IMR-90 (cell line): Measurements from ENCODE around the gene WAC. TPM values are rescaled to one million over a fixed set of nuclear protein-coding genes. Genes with fewer than 3 reads are reported as not detected.

Experiments used
- ATAC-seq: fragments of 200-7000 bp; cut with Tn5 transposase; 2 replicates; pipeline ENCODE4 v1.9.1; 2020; ENCODE audit warnings: low read depth, mild to moderate bottlenecking, moderate library complexity
- BruUV-seq: library from RNA; stranded (reverse); fragments of 400-500 nt; replicated peaks from 2 replicates; lab custom pipeline; 2021; lab: Mats Ljungman, UMichigan
- CTCF ChIA-PET: fragments of 300-600 bp; formaldehyde crosslinking; extraction: SDS; loops from one replicate; lab custom pipeline; 2021; ENCODE audit warnings: antibody characterized with exemption; lab: Yijun Ruan, JAX
- POLR2A ChIA-PET: fragments of 300-600 bp; sonication (Branson Sonifier 250); formaldehyde crosslinking; loops from one replicate; lab custom pipeline; 2022; ENCODE audit warnings: antibody characterized with exemption; ENCODE audit not compliant: unreplicated experiment; lab: Charles Lee
- DNase-seq: peaks from one replicate; pipeline ENCODE4 v3.0.0; 2013
- H2AFZ ChIP-seq: replicated peaks from 2 replicates; pipeline ENCODE3; 2013; ENCODE audit warnings: low read length, mild to moderate bottlenecking; ENCODE audit not compliant: poor library complexity
- H2AK5ac ChIP-seq: 2 replicates; pipeline ENCODE4 v1.6.1; 2013; ENCODE audit warnings: low read depth, low read length, inconsistent platforms
- H2AK9ac ChIP-seq: replicated peaks from 2 replicates; pipeline ENCODE3; 2013; ENCODE audit warnings: mild to moderate bottlenecking, low read depth, low read length, moderate library complexity; ENCODE audit not compliant: poor library complexity
- H2BK120ac ChIP-seq: 2 replicates; pipeline ENCODE4 v1.6.1; 2013; ENCODE audit warnings: low read depth, low read length, inconsistent platforms
- H2BK15ac ChIP-seq: 3 replicates; pipeline ENCODE4 v1.6.1; 2013; ENCODE audit warnings: low read depth, low read length, inconsistent platforms
- H2BK20ac ChIP-seq: 2 replicates; pipeline ENCODE4 v1.6.1; 2013; ENCODE audit warnings: low read depth, mild to moderate bottlenecking, inconsistent platforms, low read length, moderate library complexity
- H2BK5ac ChIP-seq: 2 replicates; pipeline ENCODE4 v1.6.1; 2013; ENCODE audit warnings: mild to moderate bottlenecking, low read depth, low read length, inconsistent platforms; ENCODE audit not compliant: poor library complexity, severe bottlenecking
- H3K14ac ChIP-seq: replicated peaks from 2 replicates; pipeline ENCODE4 v1.6.1; 2013; ENCODE audit warnings: low read depth, low read length, inconsistent platforms
- H3K18ac ChIP-seq: 2 replicates; pipeline ENCODE4 v1.6.1; 2013; ENCODE audit warnings: low read depth, low read length, control low read depth
- H3K23ac ChIP-seq: 2 replicates; pipeline ENCODE4 v1.6.1; 2013; ENCODE audit warnings: low read depth, low read length, inconsistent platforms
- H3K27ac ChIP-seq: 2 replicates; pipeline ENCODE4 v1.5.1; 2013; ENCODE audit warnings: mild to moderate bottlenecking, control low read depth, low read length; ENCODE audit not compliant: insufficient read depth
- H3K27me3 ChIP-seq: 2 replicates; pipeline ENCODE4 v1.6.1; 2013; ENCODE audit warnings: low read length; ENCODE audit not compliant: control insufficient read depth, insufficient read depth
- H3K36me3 ChIP-seq: 2 replicates; pipeline ENCODE4 v1.6.1; 2013; ENCODE audit warnings: low read length, mixed read lengths; ENCODE audit not compliant: control insufficient read depth, insufficient read depth
- H3K4ac ChIP-seq: 2 replicates; pipeline ENCODE4 v1.6.1; 2013; ENCODE audit warnings: low read depth, low read length, inconsistent platforms
- H3K4me1 ChIP-seq: 2 replicates; pipeline ENCODE4 v1.6.1; 2013; ENCODE audit warnings: low read length, mixed read lengths; ENCODE audit not compliant: control insufficient read depth, insufficient read depth
- H3K4me2 ChIP-seq: 2 replicates; pipeline ENCODE4 v1.6.1; 2013; ENCODE audit warnings: low read depth, mild to moderate bottlenecking, control low read depth, low read length, moderate library complexity
- H3K4me3 ChIP-seq: 2 replicates; pipeline ENCODE4 v1.5.1; 2013; ENCODE audit warnings: low read depth, mild to moderate bottlenecking, control low read depth, low read length, moderate library complexity; ENCODE audit not compliant: insufficient read depth
- H3K56ac ChIP-seq: 2 replicates; pipeline ENCODE4 v1.6.1; 2013; ENCODE audit warnings: low read length, inconsistent platforms; ENCODE audit not compliant: insufficient read depth; ENCODE audit errors: extremely low read depth
- H3K79me1 ChIP-seq, 2 experiments: 2 replicates each; pipeline ENCODE4 v1.6.1; 2013; ENCODE audit warnings: low read length in 2 of 2, inconsistent platforms in 1 of 2, low read depth in 1 of 2
- H3K9ac ChIP-seq: 2 replicates; pipeline ENCODE4 v1.6.1; 2013; ENCODE audit warnings: low read depth, low read length, control low read depth
- H3K9me1 ChIP-seq: 2 replicates; pipeline ENCODE4 v1.6.1; 2013; ENCODE audit warnings: low read length, inconsistent platforms; ENCODE audit not compliant: insufficient read depth
- H3K9me3 ChIP-seq: 2 replicates; pipeline ENCODE4 v1.6.1; 2013; ENCODE audit warnings: low read length; ENCODE audit not compliant: control insufficient read depth, insufficient read depth
- H4K20me1 ChIP-seq: 2 replicates; pipeline ENCODE4 v1.6.1; 2013; ENCODE audit warnings: low read length, inconsistent platforms; ENCODE audit not compliant: insufficient read depth
- H4K5ac ChIP-seq: 2 replicates; pipeline ENCODE4 v1.6.1; 2013; ENCODE audit warnings: mild to moderate bottlenecking, low read depth, low read length, control low read depth
- H4K8ac ChIP-seq, 2 experiments: 2 replicates each; pipeline ENCODE4 v1.6.1; 2013; ENCODE audit warnings: low read depth in 2 of 2, low read length in 2 of 2, control low read depth in 1 of 2, inconsistent platforms in 1 of 2
- H4K91ac ChIP-seq: 2 replicates; pipeline ENCODE4 v1.6.1; 2013; ENCODE audit warnings: low read depth, low read length, inconsistent platforms; ENCODE audit not compliant: insufficient read depth
- CEBPB ChIP-seq: IDR thresholded peaks from 2 replicates; pipeline ENCODE4 v1.6.1; 2012; ENCODE audit warnings: low read depth, low read length, improper control_type of control experiment
- CHD1 ChIP-seq: IDR thresholded peaks from 2 replicates; pipeline ENCODE4 v1.6.1; 2012; ENCODE audit warnings: low read depth, low read length, improper control_type of control experiment
- FOS ChIP-seq: fragments of 150-350 bp; IDR thresholded peaks from 2 replicates; pipeline ENCODE4 v1.6.1; 2016; ENCODE audit warnings: low read depth, low read length
- MAFK ChIP-seq: IDR thresholded peaks from 2 replicates; pipeline ENCODE4 v1.6.1; 2012; ENCODE audit warnings: low read depth, low read length, improper control_type of control experiment
- MAZ ChIP-seq: IDR thresholded peaks from 2 replicates; pipeline ENCODE4 v1.6.1; 2012; ENCODE audit warnings: low read depth, mild to moderate bottlenecking, low read length, improper control_type of control experiment, moderate library complexity, borderline replicate concordance
- NFE2L2 ChIP-seq: fragments of 150-350 bp; IDR thresholded peaks from 2 replicates; pipeline ENCODE4 v1.6.1; 2016; ENCODE audit warnings: low read depth, mild to moderate bottlenecking, low read length
- RCOR1 ChIP-seq: IDR thresholded peaks from 2 replicates; pipeline ENCODE4 v1.6.1; 2012; ENCODE audit warnings: mild to moderate bottlenecking, low read length, improper control_type of control experiment; ENCODE audit not compliant: insufficient replicate concordance
- WGBS, 2 experiments: methylation state at CpG; one replicate each; pipeline versions ENCODE4 v1.1.5 to v1.1.7; 2013; ENCODE audit warnings: missing lambda C conversion rate in 2 of 2; ENCODE audit not compliant: insufficient read length in 1 of 2; ENCODE audit errors: extremely low coverage in 2 of 2; 5-methylcytosine and 5-hydroxymethylcytosine counted together
- dilution Hi-C: fragments of 300-500 bp; cut with HindIII; formaldehyde crosslinking; loops from one replicate; pipeline ENCODE4 v1.14.3; 2018; ENCODE audit warnings: low sequenced_read_pairs; ENCODE audit not compliant: unreplicated experiment
- in situ Hi-C: fragments of 300-500 bp; cut with MboI; formaldehyde crosslinking; loops from 3 replicates; pipeline ENCODE4 v1.14.3; 2019; ENCODE audit warnings: low sequenced_read_pairs, inconsistent platforms, mixed read lengths
- intact Hi-C: fragments of 100-400 bp; cut with micrococcal nuclease; formaldehyde crosslinking; loops from 2 replicates; pipeline ENCODE4 v1.10.0; 2022
- polyA plus RNA-seq, 3 experiments: library from polyadenylated mRNA; depleted of rRNA; stranded (reverse); fragments of >200 nt; gene quantifications; 2 replicates each; pipeline ENCODE4 v1.2.3, GENCODE V29; 2012; ENCODE audit warnings: low replicate concordance in 1 of 3
- total RNA-seq: library from RNA; depleted of rRNA; stranded (reverse); fragments of >200 nt; gene quantifications from 2 replicates; pipeline ENCODE4 v1.2.3, GENCODE V29; 2012
- TF ChIP-seq, protein P1 (sequence below): fragments of 150-350 bp; IDR thresholded peaks from 2 replicates; pipeline ENCODE4 v1.6.1; 2017; ENCODE audit warnings: mild to moderate bottlenecking, antibody characterized with exemption, low read length, low read depth

The WAC gene
- total and polyA plus RNA-seq, 2 of the 4 experiments (the other 2 are of a cell fraction), result 39.6 to 52.2 TPM

DNA sequence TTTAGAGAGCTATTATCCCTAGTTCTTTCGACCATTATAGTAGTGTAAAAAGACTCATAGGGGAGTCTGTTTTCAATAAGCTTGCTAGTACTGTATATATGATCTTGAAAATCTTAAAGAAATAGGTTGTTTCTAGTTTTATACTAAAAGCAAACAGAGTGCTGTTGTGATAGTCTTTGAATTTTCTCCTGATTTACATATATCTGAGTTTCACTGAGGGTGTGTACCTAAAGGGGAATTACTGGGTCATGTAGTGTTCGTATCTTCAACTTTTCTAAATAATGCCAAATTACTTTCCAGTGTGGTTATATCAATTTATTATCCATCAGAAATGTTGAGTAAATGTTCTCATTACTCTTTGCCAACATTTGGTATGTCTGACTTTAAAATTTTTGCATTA lies 73.7 kb downstream of the WAC start:
- in situ Hi-C loops, result no loop called here
- no TSS peak for BruUV-seq

More for the DNA sequence above, 73.7 kb downstream of the WAC start:
- no peak overlapping the region for H3K18ac ChIP-seq
- POLR2A ChIA-PET, result no interaction called here
- no peak overlapping the region for H4K8ac ChIP-seq
- H3K27ac ChIP-seq, result no peak overlapping the region
- no peak overlapping the region for H4K91ac ChIP-seq
- H3K79me1 ChIP-seq, result peaks cover 11 to 42% of the 10 kb centered on the region in 2 experiments
- no peak for ATAC-seq
- WGBS, 2 experiments, result no CpG with 5 or more reads among the region's 2 CpGs
- dilution Hi-C loops, result no loop called here
- H3K4me2 ChIP-seq, result no peak overlapping the region
- H2AK5ac ChIP-seq, result no peak overlapping the region
- H3K23ac ChIP-seq, result no peak overlapping the region
- H2AFZ ChIP-seq, result no peak overlapping the region
- H3K9me3 ChIP-seq, result no peaks in the 10 kb centered on the region
- intact Hi-C loops, result loop anchor here (5.0 kb wide), 1 partner anchor 64 kb away; no protein-coding TSS in a partner anchor
- no peaks in the 10 kb centered on the region for H3K27me3 ChIP-seq
- no peak for DNase-seq
- no peak overlapping the region for H2BK20ac ChIP-seq
- H3K36me3 ChIP-seq, result peaks cover 23% of the 10 kb centered on the region
- no peak overlapping the region for H3K4me3 ChIP-seq
- H2BK15ac ChIP-seq, result no peak overlapping the region
- no peak for TF ChIP-seq CEBPB
- TF ChIP-seq NFE2L2, result no peak
- TF ChIP-seq, protein P1, sequence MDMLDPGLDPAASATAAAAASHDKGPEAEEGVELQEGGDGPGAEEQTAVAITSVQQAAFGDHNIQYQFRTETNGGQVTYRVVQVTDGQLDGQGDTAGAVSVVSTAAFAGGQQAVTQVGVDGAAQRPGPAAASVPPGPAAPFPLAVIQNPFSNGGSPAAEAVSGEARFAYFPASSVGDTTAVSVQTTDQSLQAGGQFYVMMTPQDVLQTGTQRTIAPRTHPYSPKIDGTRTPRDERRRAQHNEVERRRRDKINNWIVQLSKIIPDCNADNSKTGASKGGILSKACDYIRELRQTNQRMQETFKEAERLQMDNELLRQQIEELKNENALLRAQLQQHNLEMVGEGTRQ, result no peak
- TF ChIP-seq FOS, result no peak
- no peak for TF ChIP-seq MAFK
- no peak for TF ChIP-seq CHD1
- TF ChIP-seq MAZ, result no peak
- TF ChIP-seq RCOR1, result no peak
- no peak overlapping the region for H3K4ac ChIP-seq
- peaks cover 3% of the 10 kb centered on the region for H3K9me1 ChIP-seq
- no peak overlapping the region for H3K56ac ChIP-seq
- no peak overlapping the region for H2AK9ac ChIP-seq
- CTCF ChIA-PET, result no interaction called here
- no peak overlapping the region for H2BK5ac ChIP-seq
- no peak overlapping the region for H4K5ac ChIP-seq
- H3K4me1 ChIP-seq, result no peaks in the 10 kb centered on the region
- H4K20me1 ChIP-seq, result peaks cover 53% of the 10 kb centered on the region
- no peak overlapping the region for H3K9ac ChIP-seq
- no peak overlapping the region for H3K14ac ChIP-seq
- H2BK120ac ChIP-seq, result no peak overlapping the region
